NCI-H2196 treated with DMSO at 0.1 percent for 48 hours (cell line): ENCODE results near the gene PLD6.

Experiments used
- DNase-seq: peaks from one replicate; lab custom pipeline; 2025; ENCODE audit not compliant: unreplicated experiment; lab: John Stamatoyannopoulos, UW

The PLD6 gene

DNA sequence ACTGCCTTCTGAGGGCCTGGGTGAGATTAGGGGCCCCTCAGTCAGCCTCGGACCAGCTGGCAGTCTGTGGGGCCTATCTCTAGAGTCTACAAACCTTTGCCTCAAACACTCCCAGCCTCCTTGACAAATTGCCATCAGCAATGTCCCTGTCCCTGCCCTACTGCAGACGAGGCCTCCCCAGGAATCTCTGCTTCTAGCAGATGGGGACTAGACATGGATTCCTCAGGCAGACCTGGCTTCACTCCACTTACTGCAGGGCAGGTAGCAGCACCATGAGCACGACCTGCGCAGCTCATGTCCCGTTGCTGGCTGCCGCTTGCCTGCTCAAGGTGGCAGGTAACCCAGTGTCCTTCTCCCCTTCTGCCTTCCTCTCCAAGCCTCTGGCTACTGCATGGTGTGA lies 49.1 kb downstream of the PLD6 start:
- no peak for DNase-seq

DNA sequence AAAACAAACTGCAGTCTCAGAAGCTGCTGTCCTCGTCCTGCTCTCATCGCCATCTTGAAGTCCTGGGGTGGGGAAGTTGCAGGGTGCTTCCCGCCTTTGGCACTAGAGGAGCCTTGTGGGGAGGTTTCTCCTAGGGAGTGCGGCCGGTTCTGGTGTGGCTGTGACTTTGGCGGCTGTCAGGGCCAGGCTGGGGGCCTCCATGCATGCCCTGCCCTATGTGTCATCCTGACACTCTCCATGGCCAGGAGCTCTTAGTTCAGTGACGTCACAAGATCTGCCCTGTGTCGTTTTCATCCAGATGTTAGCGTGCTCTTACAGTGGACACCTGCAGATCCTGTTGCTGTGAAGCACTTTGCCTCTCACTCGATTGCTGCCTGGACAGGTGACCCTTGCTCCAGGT lies 49.6 kb downstream of the PLD6 start:
- DNase-seq: no peak

DNA sequence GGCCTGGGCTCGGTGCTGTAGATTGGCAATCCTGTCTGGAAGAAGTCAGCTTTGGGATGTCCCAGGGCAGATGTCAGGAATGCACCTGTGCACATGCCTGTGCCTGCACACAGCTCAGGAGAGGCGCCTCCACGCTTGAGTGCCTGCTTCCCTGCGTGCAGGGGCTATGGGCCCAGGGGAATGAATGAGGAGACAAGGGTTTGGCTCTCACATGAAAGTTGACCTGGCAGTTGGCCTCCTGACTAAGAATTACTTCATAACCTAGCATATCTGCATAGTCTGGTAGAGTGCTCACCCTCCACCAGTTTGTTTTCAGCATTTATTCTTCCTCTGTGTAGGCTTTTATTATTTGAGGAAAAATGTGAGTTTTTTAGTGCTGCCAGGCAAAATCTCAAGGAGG lies 50.0 kb downstream of the PLD6 start:
- no peak for DNase-seq

DNA sequence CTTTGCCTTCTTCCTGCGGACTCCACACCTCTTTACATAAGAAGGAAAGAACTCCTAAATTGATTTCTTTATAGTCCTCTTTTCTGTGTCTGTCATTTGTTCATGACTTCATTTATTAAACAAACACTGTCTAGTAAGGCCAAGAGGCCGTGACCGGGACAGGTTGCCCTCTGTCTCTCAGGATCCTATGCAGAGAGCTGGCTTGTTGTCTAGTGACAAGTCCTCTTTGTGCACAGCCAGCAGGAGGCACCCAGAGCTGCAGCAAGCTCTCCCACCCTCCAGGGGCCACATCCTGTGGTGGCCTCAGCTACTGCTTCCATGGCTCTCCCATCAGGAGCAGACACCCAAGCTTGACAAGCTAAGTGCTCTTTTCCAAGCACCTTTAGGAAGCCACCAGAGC lies 50.6 kb downstream of the PLD6 start:
- DNase-seq: no peak

DNA sequence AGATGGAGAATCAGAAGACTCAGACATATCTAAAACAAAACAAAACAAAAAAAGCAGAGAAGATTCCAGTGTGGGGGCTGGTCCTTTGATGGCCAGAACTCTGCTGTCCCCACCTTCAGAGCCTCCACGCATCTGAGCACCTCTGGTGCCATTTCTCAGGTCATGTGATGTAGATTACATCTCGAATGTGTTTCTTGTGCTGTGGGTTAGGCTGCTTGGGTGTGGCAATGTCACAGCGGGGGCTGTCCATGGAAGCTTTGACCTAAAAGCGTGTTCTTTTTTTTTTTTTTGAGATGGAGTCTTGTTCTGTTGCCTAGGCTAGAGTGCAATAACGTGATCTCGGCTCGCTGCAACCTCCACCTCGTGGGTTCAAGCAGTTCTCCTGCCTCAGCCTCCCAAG lies 51.2 kb downstream of the PLD6 start:
- DNase-seq: no peak

DNA sequence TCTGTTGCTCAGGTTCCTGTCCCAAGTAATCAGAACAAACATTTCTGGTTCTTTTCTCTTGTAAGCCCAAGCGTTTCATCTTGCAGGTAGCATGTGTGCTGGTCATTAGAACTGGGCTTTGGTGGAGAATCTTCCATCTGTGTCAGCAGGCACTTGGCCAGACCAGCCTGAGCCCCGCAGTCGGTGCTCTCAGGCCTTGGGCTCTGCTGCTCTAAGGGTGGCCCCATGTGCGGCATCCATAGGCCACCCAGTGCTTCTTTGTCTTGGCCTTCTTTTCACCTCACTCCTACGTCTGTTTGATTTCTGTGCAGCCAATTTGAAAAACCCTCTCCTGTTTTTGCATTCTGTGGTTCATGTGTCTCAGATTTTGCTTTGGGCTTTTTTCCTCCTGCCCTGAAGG lies 51.6 kb downstream of the PLD6 start:
- DNase-seq: no peak

DNA sequence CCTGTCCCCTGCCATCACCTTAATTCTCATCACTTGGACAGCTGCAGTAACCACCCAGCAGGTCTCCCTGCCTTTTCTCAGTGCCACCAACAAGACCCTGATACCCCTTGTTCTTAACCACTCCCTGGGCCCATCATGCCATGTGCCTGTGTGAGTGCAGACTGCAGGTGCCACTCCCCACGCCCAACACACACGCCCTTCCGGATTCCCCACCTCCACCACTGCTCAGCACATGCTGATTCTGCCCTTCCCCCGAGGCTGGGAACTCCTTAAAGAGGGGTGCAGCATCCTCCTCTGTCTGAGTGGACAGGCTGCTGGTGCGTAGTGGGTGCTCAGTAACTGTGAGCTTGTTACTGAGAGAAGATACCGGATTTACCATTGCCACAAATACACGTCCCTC lies 52.4 kb downstream of the PLD6 start:
- no peak for DNase-seq

DNA sequence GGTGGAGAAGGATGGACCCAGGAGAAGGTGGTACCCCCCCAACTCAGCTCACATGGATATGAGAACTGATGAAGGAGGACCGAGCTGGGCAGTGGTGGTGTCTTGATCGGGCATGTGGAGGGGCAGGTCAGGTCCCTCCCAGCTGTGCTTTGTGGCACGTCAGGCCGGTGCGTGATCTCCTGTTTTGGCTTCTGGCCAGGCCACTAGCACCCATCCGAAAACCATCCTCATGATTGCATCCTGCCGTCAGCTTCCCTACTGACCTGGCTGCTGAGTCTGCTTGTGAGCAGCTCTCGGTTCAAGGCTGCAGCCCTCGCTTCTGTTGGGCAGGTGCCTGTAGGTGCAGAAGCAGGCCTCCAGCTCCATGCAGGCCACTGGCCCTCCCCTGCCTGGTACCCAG lies 53.1 kb downstream of the PLD6 start:
- no peak for DNase-seq

DNA sequence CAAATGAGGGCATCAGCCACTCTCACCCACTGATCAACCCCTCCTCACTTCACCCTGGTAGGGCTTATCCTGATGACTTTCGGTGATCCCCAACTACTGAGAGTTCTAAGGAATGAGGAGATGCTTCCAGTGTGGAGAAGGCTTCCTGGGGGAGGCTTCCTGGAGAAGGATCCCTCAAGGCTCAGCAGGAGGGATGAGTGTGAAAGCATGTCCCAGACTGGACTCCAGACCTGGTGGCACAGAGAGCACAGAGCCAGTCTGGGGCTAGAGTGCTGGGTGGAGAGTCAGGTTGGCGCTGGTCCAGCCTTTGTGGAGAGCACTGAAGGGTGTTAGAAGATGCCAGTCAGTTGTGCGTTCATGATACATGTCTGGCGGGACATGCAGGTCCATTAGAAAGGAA lies 53.7 kb downstream of the PLD6 start:
- no peak for DNase-seq

DNA sequence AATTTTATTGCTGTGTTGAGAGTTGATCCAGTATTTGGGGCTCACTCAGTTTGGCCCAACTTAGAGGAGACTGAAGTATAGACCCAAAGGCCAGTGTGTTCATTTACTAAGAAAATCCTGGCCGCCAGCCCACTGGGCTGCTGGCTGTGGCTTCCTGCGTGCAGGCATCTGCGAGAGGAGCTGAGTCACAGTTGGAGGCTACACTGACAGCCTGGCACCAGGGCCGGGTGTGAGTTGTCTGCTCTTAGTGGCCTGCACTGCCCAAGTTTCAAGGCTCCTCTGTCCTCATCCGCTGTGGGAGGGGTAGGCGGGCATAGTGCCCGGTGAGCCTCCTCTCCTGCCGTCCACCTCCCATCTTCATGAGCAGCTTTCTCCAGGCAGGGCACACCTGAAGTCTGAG lies 54.2 kb downstream of the PLD6 start:
- DNase-seq: no peak

DNA sequence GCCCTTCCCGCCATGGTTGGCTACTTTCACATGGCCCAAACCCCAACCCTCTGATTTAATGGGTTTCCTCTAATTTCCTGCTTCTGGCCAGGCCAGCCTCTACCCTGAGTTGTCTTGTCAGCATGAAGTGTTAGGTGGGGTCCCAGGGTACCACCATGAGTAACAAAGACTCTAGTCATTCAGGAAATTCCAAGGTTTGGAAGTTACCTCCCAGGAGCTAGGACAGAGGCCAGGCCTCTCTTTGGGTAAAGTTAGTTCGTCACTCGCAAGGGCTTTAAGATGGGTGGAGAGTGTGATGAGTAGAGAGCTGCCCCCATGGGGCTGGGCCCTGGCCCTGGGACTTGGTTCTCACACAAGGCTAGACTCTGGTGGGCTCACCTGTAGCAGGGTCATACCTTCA lies 54.6 kb downstream of the PLD6 start:
- no peak for DNase-seq

DNA sequence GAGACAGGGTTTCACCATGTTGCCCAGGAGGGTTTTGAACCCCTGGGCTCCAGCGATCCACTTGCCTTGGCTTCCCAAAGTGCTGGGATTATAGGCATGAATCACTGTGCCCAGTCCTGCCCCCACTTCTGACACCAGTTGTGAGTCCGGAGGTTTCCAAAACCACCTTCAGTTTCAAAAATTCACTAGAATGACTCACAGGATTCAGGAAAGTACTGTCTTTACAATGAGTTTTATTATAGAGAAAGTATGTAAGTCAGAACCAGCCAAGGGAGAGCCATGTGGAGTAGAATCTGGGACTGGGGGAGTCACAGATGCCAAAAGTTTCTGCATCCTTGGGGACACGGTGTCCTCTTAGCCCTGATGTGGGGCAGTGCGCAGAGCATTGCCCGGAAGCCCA lies 55.1 kb downstream of the PLD6 start:
- DNase-seq: no peak
